Activated CD4-positive, alpha-beta memory T cell treated with anti-CD3 and anti-CD28 coated beads for 36 hours (primary cell): ENCODE measurements around the gene MGA. TPM values are rescaled to one million over a fixed set of nuclear protein-coding genes. Genes with fewer than 3 reads are reported as not detected.

ENCODE experiments used
- CTCF ChIA-PET: fragments of 350-600 bp; sonication (Branson Sonifier 250); formaldehyde crosslinking; loops from one replicate; lab custom pipeline; 2021; ENCODE audit warnings: antibody characterized with exemption, inconsistent platforms; lab: Charles Lee
- POLR2A ChIA-PET: fragments of 350-600 bp; sonication (Branson Sonifier 250); formaldehyde crosslinking; loops from one replicate; lab custom pipeline; 2021; ENCODE audit warnings: antibody characterized with exemption; lab: Charles Lee
- DNase-seq: peaks from one replicate; pipeline ENCODE4 v3.0.0-alpha.2; 2020
- H3K27ac Mint-ChIP-seq: one replicate; pipeline ENCODE4 v1.8.0; 2021; ENCODE audit warnings: mixed read lengths
- H3K27me3 Mint-ChIP-seq: one replicate; pipeline ENCODE4 v1.8.0; 2021; ENCODE audit warnings: mixed read lengths
- H3K36me3 Mint-ChIP-seq: one replicate; pipeline ENCODE4 v1.8.0; 2021; ENCODE audit warnings: mixed read lengths
- H3K4me1 Mint-ChIP-seq: one replicate; pipeline ENCODE4 v1.8.0; 2021; ENCODE audit warnings: low read depth, mixed read lengths
- H3K4me3 Mint-ChIP-seq: one replicate; pipeline ENCODE4 v1.8.0; 2021; ENCODE audit warnings: mild to moderate bottlenecking, mixed read lengths
- H3K9me3 Mint-ChIP-seq: one replicate; pipeline ENCODE4 v1.8.0; 2021; ENCODE audit warnings: mixed read lengths
- intact Hi-C: fragments of 100-400 bp; cut with micrococcal nuclease; formaldehyde crosslinking; loops from one replicate; pipeline ENCODE4 v1.15.1; 2023
- total RNA-seq, 2 experiments: library from RNA; stranded (reverse); gene quantifications; one replicate each; pipeline ENCODE4 v1.2.3, GENCODE V29; 2021

The MGA gene
- total RNA-seq, 2 experiments from 2014 or later = 29.6 to 31.4 TPM

GRCh38 chr15:41634072-41634626 lies 26.1 kb upstream of the MGA start:
- no peaks in the 10 kb centered on the region for H3K27me3 Mint-ChIP-seq
- H3K9me3 Mint-ChIP-seq = no peaks in the 10 kb centered on the region
- H3K27ac Mint-ChIP-seq = no peak overlapping the region
- no peak for DNase-seq
- no peak overlapping the region for H3K4me3 Mint-ChIP-seq
- ChIA-PET POLR2A (no interaction called here), CTCF (interaction anchor here (1.5 kb wide), 1 partner anchor 30 kb away, joined by 8 read pairs; no protein-coding TSS in a partner anchor)
- intact Hi-C loops = no loop called here
- peaks cover 2% of the 10 kb centered on the region for H3K4me1 Mint-ChIP-seq
- no peaks in the 10 kb centered on the region for H3K36me3 Mint-ChIP-seq

- no peaks in the 10 kb centered on the region for H3K9me3 Mint-ChIP-seq
- H3K36me3 Mint-ChIP-seq = no peaks in the 10 kb centered on the region
- no peaks in the 10 kb centered on the region for H3K27me3 Mint-ChIP-seq
- intact Hi-C loops = no loop called here
- peaks cover 2% of the 10 kb centered on the region for H3K4me1 Mint-ChIP-seq
- POLR2A ChIA-PET = no interaction called here
- no peak overlapping the region for H3K4me3 Mint-ChIP-seq
- CTCF ChIA-PET = no interaction called here
- H3K27ac Mint-ChIP-seq = no peak overlapping the region
- DNase-seq = no peak
Measured at GRCh38 chr15:41637086-41637485, 23.1 kb upstream of the MGA start.

DNA sequence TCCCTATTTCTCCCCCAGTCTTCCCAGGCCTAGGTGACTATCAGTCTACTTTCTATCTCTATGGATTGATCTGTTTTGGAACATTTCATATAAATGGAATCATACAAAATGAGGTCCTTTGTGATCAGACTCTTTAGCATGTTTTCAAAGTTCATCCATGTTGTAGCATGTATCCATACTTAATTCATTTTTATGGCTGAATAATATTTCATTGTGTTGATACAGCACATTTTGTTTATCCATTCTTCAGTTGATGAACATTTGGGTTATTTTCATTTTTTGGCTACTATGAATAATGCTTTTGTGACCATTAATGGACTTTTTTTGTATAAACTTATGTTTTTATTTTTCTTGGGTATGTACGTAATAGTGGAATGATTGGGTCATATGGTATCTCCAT lies 19.2 kb upstream of the MGA start:
- no peak for DNase-seq
- CTCF ChIA-PET = no interaction called here
- POLR2A ChIA-PET = no interaction called here
- Mint-ChIP-seq H3K4me3 (no peak overlapping the region), H3K4me1 (no peaks in the 10 kb centered on the region), H3K27ac (no peak overlapping the region), H3K27me3 (no peaks in the 10 kb centered on the region), H3K9me3 (no peaks in the 10 kb centered on the region), H3K36me3 (no peaks in the 10 kb centered on the region)
- intact Hi-C loops = no loop called here

- ChIA-PET CTCF (no interaction called here), POLR2A (no interaction called here)
- H3K27me3 Mint-ChIP-seq = no peaks in the 10 kb centered on the region
- H3K4me1 Mint-ChIP-seq = no peaks in the 10 kb centered on the region
- intact Hi-C loops = no loop called here
- peaks cover 10% of the 10 kb centered on the region for H3K9me3 Mint-ChIP-seq
- no peaks in the 10 kb centered on the region for H3K36me3 Mint-ChIP-seq
- DNase-seq = no peak
- H3K4me3 Mint-ChIP-seq = no peak overlapping the region
- no peak overlapping the region for H3K27ac Mint-ChIP-seq
Measured at GRCh38 chr15:41647262-41647661, 12.9 kb upstream of the MGA start.

DNA sequence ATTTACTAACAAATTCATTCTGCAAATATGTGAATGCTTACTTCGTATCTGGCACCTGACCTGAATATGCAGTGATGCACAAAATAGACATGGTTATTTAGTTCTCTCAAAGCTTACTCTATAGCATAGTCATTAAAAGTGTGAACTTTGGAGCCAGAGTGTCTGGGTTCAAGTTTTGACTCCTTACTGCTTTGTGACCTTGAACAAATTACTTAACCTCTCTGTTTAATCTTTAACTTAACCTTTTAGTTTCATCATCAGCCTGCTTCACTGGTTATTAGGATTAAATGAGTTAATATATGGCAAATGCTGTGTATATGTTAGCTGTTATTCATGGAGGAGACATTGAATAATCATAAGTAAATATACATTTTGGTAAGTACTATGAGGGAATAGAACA lies 12.1 kb upstream of the MGA start:
- Mint-ChIP-seq H3K36me3 (no peaks in the 10 kb centered on the region), H3K27ac (no peak overlapping the region), H3K27me3 (no peaks in the 10 kb centered on the region), H3K9me3 (peaks cover 10% of the 10 kb centered on the region), H3K4me3 (no peak overlapping the region), H3K4me1 (no peaks in the 10 kb centered on the region)
- ChIA-PET POLR2A (no interaction called here), CTCF (no interaction called here)
- DNase-seq = no peak
- intact Hi-C loops = no loop called here

DNA sequence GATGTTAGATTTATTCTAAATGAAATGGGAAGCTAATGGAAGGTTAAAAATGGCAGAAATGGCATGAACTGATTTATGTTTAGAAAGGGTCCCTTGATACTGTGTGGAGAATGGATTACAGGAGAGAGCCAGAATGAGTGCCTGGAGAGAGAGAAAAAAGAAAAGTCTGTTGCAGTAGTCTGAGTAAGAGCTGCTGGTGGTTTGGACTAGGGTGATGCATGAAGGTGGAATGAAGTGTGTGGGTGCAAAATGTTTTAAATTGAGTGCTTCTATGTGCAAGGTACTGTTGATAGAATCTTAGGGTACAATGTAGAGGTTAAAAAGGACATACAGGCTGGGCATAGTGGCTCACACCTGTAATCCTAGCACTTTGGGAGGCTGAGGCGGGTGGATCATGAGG lies 11.4 kb upstream of the MGA start:
- intact Hi-C loops = no loop called here
- no peak for DNase-seq
- Mint-ChIP-seq H3K36me3 (no peaks in the 10 kb centered on the region), H3K27ac (no peak overlapping the region), H3K9me3 (peaks cover 10% of the 10 kb centered on the region), H3K4me1 (no peaks in the 10 kb centered on the region), H3K27me3 (no peaks in the 10 kb centered on the region), H3K4me3 (no peak overlapping the region)
- POLR2A ChIA-PET = no interaction called here
- CTCF ChIA-PET = interaction anchor here (0.6 kb wide), 1 partner anchor 88 kb away, joined by 3 read pairs; no protein-coding TSS in a partner anchor

- ChIA-PET CTCF (no interaction called here), POLR2A (no interaction called here)
- Mint-ChIP-seq H3K9me3 (peaks cover 10% of the 10 kb centered on the region), H3K4me1 (no peaks in the 10 kb centered on the region), H3K27me3 (no peaks in the 10 kb centered on the region), H3K27ac (no peak overlapping the region), H3K4me3 (no peak overlapping the region), H3K36me3 (no peaks in the 10 kb centered on the region)
- no peak for DNase-seq
- intact Hi-C loops = no loop called here
Measured at GRCh38 chr15:41650806-41651205, 9.4 kb upstream of the MGA start.

DNA sequence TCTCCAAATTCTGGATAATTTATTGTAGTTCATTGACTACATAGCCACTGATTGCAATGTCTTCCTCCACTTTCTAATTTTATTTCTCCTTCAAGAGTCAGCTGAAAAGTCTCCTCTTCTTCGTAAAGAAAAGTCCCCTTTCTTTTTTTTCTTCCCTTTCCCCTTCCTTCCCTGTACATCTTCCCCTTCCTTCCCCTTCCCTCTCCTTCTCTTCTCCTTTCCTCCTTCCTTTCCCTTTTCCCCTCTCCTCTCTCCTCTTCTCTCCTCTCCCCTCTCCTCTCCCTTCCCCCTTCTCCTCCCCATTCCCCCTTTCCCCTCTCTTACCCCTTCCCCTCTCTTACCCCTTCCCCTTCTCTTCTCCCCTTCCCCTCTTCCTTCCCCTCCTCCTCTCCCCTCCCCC lies 8.8 kb upstream of the MGA start:
- peaks cover 10% of the 10 kb centered on the region for H3K9me3 Mint-ChIP-seq
- intact Hi-C loops = no loop called here
- CTCF ChIA-PET = no interaction called here
- H3K4me1 Mint-ChIP-seq = no peaks in the 10 kb centered on the region
- H3K4me3 Mint-ChIP-seq = no peak overlapping the region
- no peak overlapping the region for H3K27ac Mint-ChIP-seq
- H3K27me3 Mint-ChIP-seq = no peaks in the 10 kb centered on the region
- DNase-seq = no peak
- no peaks in the 10 kb centered on the region for H3K36me3 Mint-ChIP-seq
- POLR2A ChIA-PET = no interaction called here

- H3K4me3 Mint-ChIP-seq = no peak overlapping the region
- H3K9me3 Mint-ChIP-seq = peaks cover 10% of the 10 kb centered on the region
- H3K27ac Mint-ChIP-seq = no peak overlapping the region
- no peak for DNase-seq
- no peaks in the 10 kb centered on the region for H3K4me1 Mint-ChIP-seq
- no peaks in the 10 kb centered on the region for H3K27me3 Mint-ChIP-seq
- POLR2A ChIA-PET = no interaction called here
- intact Hi-C loops = no loop called here
- CTCF ChIA-PET = interaction anchor here (0.5 to 1.6 kb wide), 3 partner anchors 40 to 817 kb away, joined by 3 to 4 read pairs (median 3); no protein-coding TSS in a partner anchor
- no peaks in the 10 kb centered on the region for H3K36me3 Mint-ChIP-seq
Measured at GRCh38 chr15:41653760-41654159, 6.4 kb upstream of the MGA start.

DNA sequence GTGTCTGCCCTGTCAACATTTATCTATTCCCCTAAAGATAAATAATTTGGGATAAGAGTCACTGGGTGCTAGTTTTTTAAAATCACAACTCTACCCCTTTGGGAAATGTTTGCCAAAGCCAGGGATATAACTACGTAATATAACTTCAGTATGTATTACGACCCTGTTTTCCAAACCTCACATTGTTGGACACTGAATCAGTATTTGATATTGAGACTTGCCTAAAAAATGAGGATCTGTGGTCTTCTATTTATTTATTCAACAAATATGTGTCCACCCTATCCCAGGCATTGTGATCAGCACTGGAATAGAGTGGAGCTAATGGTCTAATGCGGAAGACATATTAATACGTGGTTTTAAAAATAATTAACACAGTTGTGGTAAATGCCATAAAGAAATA lies 4.5 kb upstream of the MGA start:
- Mint-ChIP-seq H3K4me1 (peaks cover 9% of the 10 kb centered on the region), H3K4me3 (no peak overlapping the region), H3K27me3 (no peaks in the 10 kb centered on the region), H3K36me3 (no peaks in the 10 kb centered on the region), H3K9me3 (peaks cover 7% of the 10 kb centered on the region), H3K27ac (no peak overlapping the region)
- intact Hi-C loops = no loop called here
- CTCF ChIA-PET = no interaction called here
- no peak for DNase-seq
- POLR2A ChIA-PET = no interaction called here

- CTCF ChIA-PET = no interaction called here
- H3K9me3 Mint-ChIP-seq = peaks cover 2% of the 10 kb centered on the region
- POLR2A ChIA-PET = no interaction called here
- no peak overlapping the region for H3K4me3 Mint-ChIP-seq
- no peaks in the 10 kb centered on the region for H3K27me3 Mint-ChIP-seq
- DNase-seq = no peak
- no peaks in the 10 kb centered on the region for H3K36me3 Mint-ChIP-seq
- H3K27ac Mint-ChIP-seq = no peak overlapping the region
- peaks cover 14% of the 10 kb centered on the region for H3K4me1 Mint-ChIP-seq
- intact Hi-C loops = no loop called here
Measured at GRCh38 chr15:41656188-41656587, 4.0 kb upstream of the MGA start.

DNA sequence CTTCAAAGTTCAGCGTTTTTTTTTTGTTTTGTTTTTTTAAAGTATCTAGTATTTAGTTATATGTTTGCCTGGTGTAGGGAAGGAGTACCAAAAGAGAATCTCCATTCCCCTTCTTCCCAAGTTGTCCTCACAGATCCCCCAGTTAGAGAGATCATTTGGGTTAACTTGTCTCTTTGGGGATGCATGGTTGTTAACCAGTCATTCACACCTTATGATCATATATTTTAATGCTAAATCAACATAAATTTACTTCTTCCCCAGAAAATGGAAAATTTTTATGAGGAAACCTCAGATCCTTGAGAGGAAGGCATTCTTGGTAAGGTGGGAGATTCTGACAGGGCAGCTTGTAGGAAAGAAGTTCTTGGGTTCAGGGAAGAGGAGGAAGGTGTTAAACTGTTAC lies 1.5 kb upstream of the MGA start:
- intact Hi-C loops = no loop called here
- ChIA-PET CTCF (interaction anchor here (1.2 kb wide), 1 partner anchor 55 kb away, joined by 4 read pairs; no protein-coding TSS in a partner anchor), POLR2A (no interaction called here)
- no peak overlapping the region for H3K4me3 Mint-ChIP-seq
- H3K27me3 Mint-ChIP-seq = no peaks in the 10 kb centered on the region
- no peak overlapping the region for H3K27ac Mint-ChIP-seq
- peaks cover 2% of the 10 kb centered on the region for H3K36me3 Mint-ChIP-seq
- H3K4me1 Mint-ChIP-seq = peaks cover 32% of the 10 kb centered on the region
- no peak for DNase-seq
- H3K9me3 Mint-ChIP-seq = no peaks in the 10 kb centered on the region

- CTCF ChIA-PET = interaction anchor here (1.2 kb wide), 1 partner anchor 55 kb away, joined by 4 read pairs; no protein-coding TSS in a partner anchor
- no peak overlapping the region for H3K27ac Mint-ChIP-seq
- intact Hi-C loops = no loop called here
- no peak for DNase-seq
- peaks cover 2% of the 10 kb centered on the region for H3K36me3 Mint-ChIP-seq
- H3K27me3 Mint-ChIP-seq = no peaks in the 10 kb centered on the region
- no peak overlapping the region for H3K4me3 Mint-ChIP-seq
- peaks cover 32% of the 10 kb centered on the region for H3K4me1 Mint-ChIP-seq
- H3K9me3 Mint-ChIP-seq = no peaks in the 10 kb centered on the region
- POLR2A ChIA-PET = no interaction called here
Measured at GRCh38 chr15:41659190-41659589, 1.0 kb upstream of the MGA start.
